Activated gamma-delta T cell treated with Interleukin-2 at 50 U/mL for 16 hours (primary cell): ENCODE results near the gene MYH7.
"Not testable (repeated sequence)": the region's sequence is repeated elsewhere in the genome, so short reads cannot be mapped to it uniquely, and the experiment has no call there.

Experiments
- DNase-seq: peaks from one replicate; pipeline ENCODE4 v3.0.0-alpha.2; 2020

Gene MYH7

GRCh38 chr14:23430016-23430722, 5.3 kb downstream of the MYH7 start:
- DNase-seq: no peak

- DNase-seq: no peak
Observed at GRCh38 chr14:23428686-23429495, 6.6 kb downstream of the MYH7 start.

- not testable (repeated sequence) for DNase-seq
Observed at GRCh38 chr14:23425798-23426197, 9.7 kb downstream of the MYH7 start.

GRCh38 chr14:23425169-23425568, 10.3 kb downstream of the MYH7 start:
- no peak for DNase-seq

- no peak for DNase-seq
Observed at GRCh38 chr14:23423657-23424056, 11.8 kb downstream of the MYH7 start.

- DNase-seq: no peak
Observed at GRCh38 chr14:23421594-23421993, 13.9 kb downstream of the MYH7 start.

GRCh38 chr14:23419646-23420045, 15.8 kb downstream of the MYH7 start:
- DNase-seq: not testable (repeated sequence)

- no peak for DNase-seq
Observed at GRCh38 chr14:23418021-23418420, 17.4 kb downstream of the MYH7 start.

GRCh38 chr14:23417269-23417668, 18.2 kb downstream of the MYH7 start:
- DNase-seq: not testable (repeated sequence)

- no peak for DNase-seq
Observed at GRCh38 chr14:23416801-23417200, 18.7 kb downstream of the MYH7 start.

GRCh38 chr14:23415821-23416778, 19.4 kb downstream of the MYH7 start:
- DNase-seq: no peak

- DNase-seq: no peak
Observed at GRCh38 chr14:23414906-23415820, 20.3 kb downstream of the MYH7 start.

- DNase-seq: no peak
Observed at GRCh38 chr14:23414254-23414653, 21.2 kb downstream of the MYH7 start.

- no peak for DNase-seq
Observed at GRCh38 chr14:23413681-23414080, 21.8 kb downstream of the MYH7 start.

- no peak for DNase-seq
Observed at GRCh38 chr14:23411563-23412525, 23.6 kb downstream of the MYH7 start.

- no peak for DNase-seq
Observed at GRCh38 chr14:23409966-23410635, 25.4 kb downstream of the MYH7 start.

- no peak for DNase-seq
Observed at GRCh38 chr14:23409475-23409874, 26.0 kb downstream of the MYH7 start.

GRCh38 chr14:23408307-23408630, 27.2 kb downstream of the MYH7 start:
- no peak for DNase-seq

GRCh38 chr14:23407516-23408306, 27.7 kb downstream of the MYH7 start, which contains the start of gene MYH6:
Gene MYH6 (minus strand): TSS chr14:23408273. CDS start chr14:23407223, 1,050 bp downstream.
- DNase-seq: no peak
